Measurements from ENCODE around the gene DACT2.

The DACT2 gene

DNA sequence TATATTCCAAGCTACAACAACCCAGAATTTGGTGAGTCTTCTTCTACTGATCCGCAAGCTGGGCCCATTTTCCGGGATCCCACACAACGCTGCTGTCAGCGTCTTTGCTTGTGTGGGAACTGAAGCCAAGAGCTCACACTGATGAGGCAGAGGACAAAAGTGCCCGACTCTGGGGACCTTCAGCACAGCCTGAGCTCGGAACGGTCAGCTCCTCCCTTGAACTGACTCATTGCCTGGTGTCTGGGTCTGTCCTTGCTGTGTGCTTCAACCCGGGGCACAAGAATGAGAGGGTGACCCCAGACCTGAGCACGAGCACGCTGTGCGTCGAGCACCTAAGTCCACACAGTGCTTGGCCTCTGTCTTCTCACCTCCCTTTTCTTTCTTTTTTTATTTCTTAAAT lies 33.5 kb downstream of the DACT2 start:
- H3K9me3 ChIP-seq (ENCODE audit: insufficient read depth, low read length, severe bottlenecking), result peaks cover 5% of the 10 kb centered on the region
- no peak overlapping the region for H2AFZ ChIP-seq (ENCODE audit: low read depth, low read length)
- no peaks in the 10 kb centered on the region for H3K36me3 ChIP-seq (ENCODE audit: insufficient read depth, low read length)
- H3K4me1 ChIP-seq (ENCODE audit: insufficient read depth, low read length), result no peaks in the 10 kb centered on the region
- no peaks in the 10 kb centered on the region for H3K79me2 ChIP-seq (ENCODE audit: insufficient read depth, low read length)
- no peaks in the 10 kb centered on the region for H3K27me3 ChIP-seq (ENCODE audit: insufficient read depth, low read length, poor library complexity)
- DNase-seq, result no peak
- H4K20me1 ChIP-seq (ENCODE audit: insufficient read depth, low read length), result no peaks in the 10 kb centered on the region
- ATAC-seq (ENCODE audit: insufficient read depth, low read depth), result no peak
- H3K4me3 ChIP-seq (ENCODE audit: low read depth in 1 of 2, low read length in 2 of 2), result no peak overlapping the region
- TF ChIP-seq EZH2 (IDR thresholded peaks at IDR 0.05; ENCODE audit: borderline replicate concordance, low read depth, low read length, severe bottlenecking), result no peak
- TF ChIP-seq, protein P1, sequence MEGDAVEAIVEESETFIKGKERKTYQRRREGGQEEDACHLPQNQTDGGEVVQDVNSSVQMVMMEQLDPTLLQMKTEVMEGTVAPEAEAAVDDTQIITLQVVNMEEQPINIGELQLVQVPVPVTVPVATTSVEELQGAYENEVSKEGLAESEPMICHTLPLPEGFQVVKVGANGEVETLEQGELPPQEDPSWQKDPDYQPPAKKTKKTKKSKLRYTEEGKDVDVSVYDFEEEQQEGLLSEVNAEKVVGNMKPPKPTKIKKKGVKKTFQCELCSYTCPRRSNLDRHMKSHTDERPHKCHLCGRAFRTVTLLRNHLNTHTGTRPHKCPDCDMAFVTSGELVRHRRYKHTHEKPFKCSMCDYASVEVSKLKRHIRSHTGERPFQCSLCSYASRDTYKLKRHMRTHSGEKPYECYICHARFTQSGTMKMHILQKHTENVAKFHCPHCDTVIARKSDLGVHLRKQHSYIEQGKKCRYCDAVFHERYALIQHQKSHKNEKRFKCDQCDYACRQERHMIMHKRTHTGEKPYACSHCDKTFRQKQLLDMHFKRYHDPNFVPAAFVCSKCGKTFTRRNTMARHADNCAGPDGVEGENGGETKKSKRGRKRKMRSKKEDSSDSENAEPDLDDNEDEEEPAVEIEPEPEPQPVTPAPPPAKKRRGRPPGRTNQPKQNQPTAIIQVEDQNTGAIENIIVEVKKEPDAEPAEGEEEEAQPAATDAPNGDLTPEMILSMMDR (IDR thresholded peaks at IDR 0.05; ENCODE audit: borderline replicate concordance, extremely low read depth, low read length, poor library complexity, severe bottlenecking), result no peak
- H3K9ac ChIP-seq (ENCODE audit: low read depth, low read length), result no peak overlapping the region
- no peak overlapping the region for H3K27ac ChIP-seq (ENCODE audit: low read length)
- H3K4me2 ChIP-seq (ENCODE audit: insufficient read depth, low read length), result no peak overlapping the region

DNA sequence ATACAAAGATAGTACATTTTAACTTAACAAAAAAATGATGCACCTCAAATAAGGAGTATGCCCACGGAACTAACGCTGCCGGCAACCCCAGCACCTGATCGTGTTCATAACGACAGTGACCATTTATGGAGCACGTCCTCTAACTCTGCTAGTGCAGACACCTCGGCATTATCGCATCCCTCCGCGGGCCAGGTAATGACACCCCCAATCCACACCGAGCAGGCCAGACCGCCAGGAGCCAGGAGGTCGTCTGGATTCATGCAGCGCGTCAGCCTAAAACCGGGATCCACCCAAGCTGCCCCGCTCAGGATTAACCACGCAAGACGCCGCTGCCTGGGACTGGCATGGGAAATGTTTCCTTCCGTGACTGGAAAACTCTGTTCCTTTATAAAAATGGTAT lies 34.1 kb downstream of the DACT2 start:
- DNase-seq (no peak), ATAC-seq (ENCODE audit: insufficient read depth, low read depth) (no peak)
- Histone ChIP-seq H3K9me3 (ENCODE audit: insufficient read depth, low read length, severe bottlenecking) (peaks cover 5% of the 10 kb centered on the region), H3K27me3 (ENCODE audit: insufficient read depth, low read length, poor library complexity) (no peaks in the 10 kb centered on the region), H3K36me3 (ENCODE audit: insufficient read depth, low read length) (no peaks in the 10 kb centered on the region), H3K9ac (ENCODE audit: low read depth, low read length) (no peak overlapping the region), H3K4me2 (ENCODE audit: insufficient read depth, low read length) (no peak overlapping the region), H3K27ac (ENCODE audit: low read length) (no peak overlapping the region), H3K4me3 (ENCODE audit: low read depth in 1 of 2, low read length in 2 of 2) (no peak overlapping the region), H3K79me2 (ENCODE audit: insufficient read depth, low read length) (no peaks in the 10 kb centered on the region), H2AFZ (ENCODE audit: low read depth, low read length) (no peak overlapping the region), H4K20me1 (ENCODE audit: insufficient read depth, low read length) (no peaks in the 10 kb centered on the region), H3K4me1 (ENCODE audit: insufficient read depth, low read length) (no peaks in the 10 kb centered on the region)
- no peak for TF ChIP-seq EZH2 (IDR thresholded peaks at IDR 0.05; ENCODE audit: borderline replicate concordance, low read depth, low read length, severe bottlenecking)
- TF ChIP-seq, protein P1 (IDR thresholded peaks at IDR 0.05; ENCODE audit: borderline replicate concordance, extremely low read depth, low read length, poor library complexity, severe bottlenecking), result no peak

DNA sequence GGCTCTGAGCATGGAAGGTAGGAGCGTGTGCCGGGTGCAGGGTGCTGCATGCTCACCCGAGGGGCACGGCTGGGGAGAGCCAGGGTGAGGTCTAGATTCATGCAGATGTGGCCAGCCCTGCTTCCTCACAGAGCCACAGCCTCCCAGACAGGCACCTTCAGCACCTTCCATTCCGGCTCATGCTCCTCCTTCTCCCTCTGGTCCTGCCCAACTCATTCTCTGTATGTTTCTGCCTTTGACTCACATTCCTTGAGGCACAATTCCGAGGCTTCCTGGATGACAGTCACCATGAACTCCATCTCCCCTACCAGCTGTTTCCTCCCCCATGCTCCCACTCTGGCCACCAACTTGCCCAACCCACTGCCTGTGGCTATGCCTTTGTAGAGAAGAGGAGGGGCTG lies 35.4 kb downstream of the DACT2 start:
- H3K27ac ChIP-seq (ENCODE audit: low read length), result no peak overlapping the region
- no peaks in the 10 kb centered on the region for H3K27me3 ChIP-seq (ENCODE audit: insufficient read depth, low read length, poor library complexity)
- H3K4me3 ChIP-seq (ENCODE audit: low read depth in 1 of 2, low read length in 2 of 2), result no peak overlapping the region
- no peaks in the 10 kb centered on the region for H3K4me1 ChIP-seq (ENCODE audit: insufficient read depth, low read length)
- no peak overlapping the region for H3K4me2 ChIP-seq (ENCODE audit: insufficient read depth, low read length)
- H3K9ac ChIP-seq (ENCODE audit: low read depth, low read length), result no peak overlapping the region
- no peaks in the 10 kb centered on the region for H4K20me1 ChIP-seq (ENCODE audit: insufficient read depth, low read length)
- no peak for TF ChIP-seq EZH2 (IDR thresholded peaks at IDR 0.05; ENCODE audit: borderline replicate concordance, low read depth, low read length, severe bottlenecking)
- H3K36me3 ChIP-seq (ENCODE audit: insufficient read depth, low read length), result no peaks in the 10 kb centered on the region
- H3K79me2 ChIP-seq (ENCODE audit: insufficient read depth, low read length), result no peaks in the 10 kb centered on the region
- H2AFZ ChIP-seq (ENCODE audit: low read depth, low read length), result no peak overlapping the region
- DNase-seq (no peak), ATAC-seq (ENCODE audit: insufficient read depth, low read depth) (no peak)
- H3K9me3 ChIP-seq (ENCODE audit: insufficient read depth, low read length, severe bottlenecking), result peaks cover 5% of the 10 kb centered on the region

DNA sequence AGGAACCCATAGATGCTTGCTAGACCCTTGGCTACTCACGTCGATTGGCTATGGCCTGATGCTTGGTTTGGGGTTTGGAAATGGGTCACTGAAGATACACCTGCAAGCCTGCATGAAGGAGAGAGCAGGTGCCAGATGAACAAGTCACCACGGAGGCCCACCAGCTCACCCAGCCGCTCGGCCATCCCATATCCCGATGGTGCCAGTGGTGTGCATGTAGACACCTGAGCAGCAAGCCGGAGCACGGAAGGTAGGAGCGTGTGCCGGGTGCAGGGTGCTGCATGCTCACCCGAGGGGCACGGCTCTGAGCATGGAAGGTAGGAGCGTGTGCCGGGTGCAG lies 35.9 kb downstream of the DACT2 start:
- Histone ChIP-seq H3K4me3 (ENCODE audit: low read depth in 1 of 2, low read length in 2 of 2) (no peak overlapping the region), H3K79me2 (ENCODE audit: insufficient read depth, low read length) (no peaks in the 10 kb centered on the region), H3K4me2 (ENCODE audit: insufficient read depth, low read length) (no peak overlapping the region), H3K4me1 (ENCODE audit: insufficient read depth, low read length) (no peaks in the 10 kb centered on the region), H3K27ac (ENCODE audit: low read length) (no peak overlapping the region), H2AFZ (ENCODE audit: low read depth, low read length) (no peak overlapping the region), H4K20me1 (ENCODE audit: insufficient read depth, low read length) (no peaks in the 10 kb centered on the region), H3K36me3 (ENCODE audit: insufficient read depth, low read length) (no peaks in the 10 kb centered on the region), H3K9ac (ENCODE audit: low read depth, low read length) (no peak overlapping the region), H3K9me3 (ENCODE audit: insufficient read depth, low read length, severe bottlenecking) (peaks cover 7% of the 10 kb centered on the region), H3K27me3 (ENCODE audit: insufficient read depth, low read length, poor library complexity) (no peaks in the 10 kb centered on the region)
- no peak for ATAC-seq (ENCODE audit: insufficient read depth, low read depth)
- TF ChIP-seq, protein P1 (IDR thresholded peaks at IDR 0.05; ENCODE audit: borderline replicate concordance, extremely low read depth, low read length, poor library complexity, severe bottlenecking), result no peak
- TF ChIP-seq EZH2 (IDR thresholded peaks at IDR 0.05; ENCODE audit: borderline replicate concordance, low read depth, low read length, severe bottlenecking), result no peak
- no peak for DNase-seq
